ENCODE results near the gene MRPL57. TPM values are rescaled to one million over a fixed set of nuclear protein-coding genes. Genes with fewer than 3 reads are reported as not detected.

MRPL57 gene
- total RNA-seq, 1 experiment from 2014 or later: 32.8 TPM

DNA sequence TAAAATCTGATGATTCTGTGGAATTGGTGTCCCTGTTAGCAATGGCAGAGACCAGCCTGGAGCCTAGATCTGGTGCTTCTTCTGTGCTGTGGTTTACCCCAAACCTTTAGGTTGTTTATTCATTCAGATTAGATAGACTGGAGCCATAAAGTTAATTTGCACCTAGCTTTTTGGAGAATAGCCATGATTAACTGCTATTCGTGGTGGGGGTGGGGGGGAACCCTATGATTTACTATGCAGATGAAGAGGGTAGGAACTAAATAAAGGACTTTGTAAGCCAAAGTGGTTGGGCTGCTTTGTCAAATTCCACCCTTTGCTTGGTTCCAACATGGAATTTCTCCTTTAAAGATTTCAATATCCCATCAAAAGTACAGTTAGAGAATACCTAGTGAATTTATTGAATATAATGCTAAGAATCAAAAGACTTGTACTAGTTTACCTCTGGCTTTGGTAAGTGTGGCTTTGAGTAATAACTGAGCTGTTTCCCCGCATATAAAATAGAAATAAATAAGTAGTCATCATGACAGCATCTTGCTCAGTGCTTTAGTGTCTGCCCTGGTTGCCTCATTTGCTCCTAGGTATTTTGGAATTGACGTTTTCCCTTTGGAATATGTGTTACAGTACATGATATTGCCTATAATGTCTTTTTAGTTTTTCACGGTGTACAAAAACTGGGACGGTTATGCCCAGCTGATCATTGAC, 27.8 kb upstream of the MRPL57 start:
- ChIA-PET POLR2A (interaction anchor here (0.8 kb wide), 1 partner anchor 78 kb away, joined by 3 read pairs; no protein-coding TSS in a partner anchor), CTCF (no interaction called here)
- Histone ChIP-seq H3K9me3 (no peaks in the 10 kb centered on the region), H3K36me3 (ENCODE audit: control insufficient read depth, insufficient read depth, low read length) (no peaks in the 10 kb centered on the region; the same call in 1 of the 2 replicates), H3K4me1 (no peaks in the 10 kb centered on the region), H3K4me3 (ENCODE audit: low read depth, low read length) (no peak overlapping the region), H3K27me3 (replicated peaks; ENCODE audit: control insufficient read depth, insufficient read depth, low read length) (no peaks in the 10 kb centered on the region)
- no TSS peak for BruUV-seq (replicated peaks)
- no peaks in the 10 kb centered on the region for H3K27me3 Mint-ChIP-seq (ENCODE audit: insufficient read depth, unreplicated experiment)
- no peaks in the 10 kb centered on the region for H3K9me3 Mint-ChIP-seq (ENCODE audit: unreplicated experiment)
- H3K36me3 Mint-ChIP-seq (ENCODE audit: insufficient read depth, unreplicated experiment): peaks cover 42% of the 10 kb centered on the region
- DNase-seq: no peak
- TF ChIP-seq CTCF (IDR thresholded peaks at IDR 0.05; ENCODE audit: insufficient read depth in 1 of 2, low read depth in 1 of 2, low read length in 1 of 2, severe bottlenecking in 1 of 2, unreplicated experiment in 1 of 2): no peak
- H3K4me1 Mint-ChIP-seq (ENCODE audit: low read depth, unreplicated experiment): peaks cover 6% of the 10 kb centered on the region
- no peak overlapping the region for H3K4me3 Mint-ChIP-seq (ENCODE audit: unreplicated experiment)
- H3K27ac Mint-ChIP-seq (ENCODE audit: unreplicated experiment): no peak overlapping the region
- intact Hi-C loops (cut with micrococcal nuclease; ENCODE audit: unreplicated experiment): no loop called here

DNA sequence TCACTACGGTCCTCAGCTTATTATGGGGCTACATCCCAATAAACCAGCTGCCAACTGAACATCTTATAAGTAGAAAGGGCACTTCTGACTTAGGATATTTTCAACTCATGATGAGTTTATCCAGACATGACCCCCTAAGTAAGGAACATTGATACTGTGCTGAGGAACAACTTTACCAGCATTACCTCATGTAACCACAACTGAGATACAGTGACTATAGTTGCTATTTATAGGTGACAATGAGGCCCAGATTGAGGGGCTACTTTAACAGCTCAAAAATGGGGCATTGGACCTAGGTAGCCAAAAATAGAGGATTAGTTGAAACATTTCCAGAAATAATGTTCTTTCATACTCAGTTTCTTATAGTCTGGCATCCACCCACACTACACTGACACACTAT, 26.9 kb upstream of the MRPL57 start:
- TF ChIP-seq CTCF (IDR thresholded peaks at IDR 0.05; ENCODE audit: insufficient read depth in 1 of 2, low read depth in 1 of 2, low read length in 1 of 2, severe bottlenecking in 1 of 2, unreplicated experiment in 1 of 2): no peak
- Histone ChIP-seq H3K36me3 (ENCODE audit: control insufficient read depth, insufficient read depth, low read length) (no peaks in the 10 kb centered on the region), H3K9me3 (no peaks in the 10 kb centered on the region), H3K27me3 (replicated peaks; ENCODE audit: control insufficient read depth, insufficient read depth, low read length) (no peaks in the 10 kb centered on the region), H3K4me1 (no peaks in the 10 kb centered on the region), H3K4me3 (ENCODE audit: low read depth, low read length) (no peak overlapping the region)
- intact Hi-C loops (cut with micrococcal nuclease; ENCODE audit: unreplicated experiment): no loop called here
- POLR2A ChIA-PET: interaction anchor here (0.8 kb wide), 1 partner anchor 78 kb away, joined by 3 read pairs; no protein-coding TSS in a partner anchor
- Mint-ChIP-seq H3K4me1 (ENCODE audit: low read depth, unreplicated experiment) (peaks cover 6% of the 10 kb centered on the region), H3K27me3 (ENCODE audit: insufficient read depth, unreplicated experiment) (no peaks in the 10 kb centered on the region), H3K27ac (ENCODE audit: unreplicated experiment) (no peak overlapping the region), H3K36me3 (ENCODE audit: insufficient read depth, unreplicated experiment) (peaks cover 43% of the 10 kb centered on the region), H3K4me3 (ENCODE audit: unreplicated experiment) (no peak overlapping the region), H3K9me3 (ENCODE audit: unreplicated experiment) (no peaks in the 10 kb centered on the region)
- no peak for DNase-seq
- CTCF ChIA-PET: interaction anchor here (0.6 kb wide), 1 partner anchor 953 kb away, joined by 6 read pairs; no protein-coding TSS in a partner anchor
- BruUV-seq (replicated peaks): no TSS peak

DNA sequence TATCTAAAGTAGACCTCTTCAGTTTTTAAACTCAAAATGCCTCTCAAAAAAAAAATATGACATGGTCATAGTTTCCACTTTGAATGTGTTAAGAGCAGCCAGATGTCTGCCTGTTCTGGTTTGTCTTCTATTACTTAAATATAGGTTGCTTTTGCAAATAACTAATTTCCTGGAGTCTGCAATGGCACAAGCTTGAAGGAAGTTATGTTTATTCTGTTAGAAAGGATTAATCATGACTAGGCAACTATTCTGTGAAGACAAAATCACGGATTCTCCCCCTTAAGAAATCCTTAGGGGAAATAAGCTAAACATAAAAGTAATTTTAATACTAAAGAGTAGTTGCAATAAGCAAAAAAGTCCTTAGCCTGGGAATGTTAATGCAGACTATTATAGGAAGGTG, 26.4 kb upstream of the MRPL57 start:
- Mint-ChIP-seq H3K4me3 (ENCODE audit: unreplicated experiment) (no peak overlapping the region), H3K9me3 (ENCODE audit: unreplicated experiment) (no peaks in the 10 kb centered on the region), H3K27ac (ENCODE audit: unreplicated experiment) (no peak overlapping the region), H3K4me1 (ENCODE audit: low read depth, unreplicated experiment) (peaks cover 6% of the 10 kb centered on the region), H3K27me3 (ENCODE audit: insufficient read depth, unreplicated experiment) (no peaks in the 10 kb centered on the region), H3K36me3 (ENCODE audit: insufficient read depth, unreplicated experiment) (peaks cover 43% of the 10 kb centered on the region)
- Histone ChIP-seq H3K4me3 (ENCODE audit: low read depth, low read length) (no peak overlapping the region), H3K36me3 (ENCODE audit: control insufficient read depth, insufficient read depth, low read length) (no peaks in the 10 kb centered on the region), H3K27me3 (replicated peaks; ENCODE audit: control insufficient read depth, insufficient read depth, low read length) (no peaks in the 10 kb centered on the region), H3K9me3 (no peaks in the 10 kb centered on the region), H3K4me1 (no peaks in the 10 kb centered on the region)
- ChIA-PET POLR2A (no interaction called here), CTCF (interaction anchor here (0.6 kb wide), 1 partner anchor 953 kb away, joined by 6 read pairs; no protein-coding TSS in a partner anchor)
- DNase-seq: no peak
- BruUV-seq (replicated peaks): no TSS peak
- intact Hi-C loops (cut with micrococcal nuclease; ENCODE audit: unreplicated experiment): no loop called here
- TF ChIP-seq CTCF (IDR thresholded peaks at IDR 0.05; ENCODE audit: insufficient read depth in 1 of 2, low read depth in 1 of 2, low read length in 1 of 2, severe bottlenecking in 1 of 2, unreplicated experiment in 1 of 2): no peak
